T-helper 2 cell treated with Interferon-gamma antibody and Interleukin-4, amounts not matched to agents 100 ng/mL and 5 ng/mL, for 36 hours (primary cell): ENCODE data around the gene STOML3. TPM values are rescaled to one million over a fixed set of nuclear protein-coding genes. Genes with fewer than 3 reads are reported as not detected.

Experiments
- intact Hi-C: fragments of 100-400 bp; cut with micrococcal nuclease; formaldehyde crosslinking; loops from one replicate; pipeline ENCODE4 v1.15.1; 2023
- total RNA-seq: library from RNA; stranded (reverse); gene quantifications from 2 replicates; pipeline ENCODE4 v1.2.3, GENCODE V29; 2022

STOML3 gene
- total RNA-seq, 1 donor from 2014 or later: not detected

GRCh38 chr13:38922170-38922569, 68.5 kb downstream of the STOML3 start:
- intact Hi-C loops: no loop called here

GRCh38 chr13:38921081-38921480, 69.5 kb downstream of the STOML3 start:
- intact Hi-C loops: no loop called here

Other genes starting within 250 kb of the STOML3 start
- 59.4 and 68.8 TPM in 2 replicates for gene PROSER1, start 47.3 kb upstream of the STOML3 start, total RNA-seq
- gene NHLRC3, start 47.6 kb upstream of the STOML3 start, total RNA-seq: 24.7 and 25.1 TPM in 2 replicates